ENCODE data around the gene DGKQ. TPM values are rescaled to one million over a fixed set of nuclear protein-coding genes. Genes with fewer than 3 reads are reported as not detected.

DGKQ gene
- total and polyA plus RNA-seq, 2 of the 13 experiments (the other 11 are each of a cell fraction or from before 2014, with no cell fraction given) = 4.5 to 7.2 TPM

- TF ChIP-seq NFAT5 (CRISPR knock-in tag; IDR thresholded peaks at IDR 0.05) (no peak), POLR2AphosphoS2 (IDR thresholded peaks at IDR 0.05; ENCODE audit: low read depth, low read length) (peak; percentile 75; the same call in 1 of the 2 replicates), SOX5 (CRISPR knock-in tag; IDR thresholded peaks at IDR 0.05; ENCODE audit: borderline replicate concordance) (peak; percentile 91), AKAP8 (CRISPR knock-in tag; IDR thresholded peaks at IDR 0.05) (peak; percentile 81; the same call in 1 of the 2 replicates), ZNF317 (CRISPR knock-in tag; IDR thresholded peaks at IDR 0.05) (0 out of 2 replicates have a peak, but pooled peaks have one; percentile 49), ETV5 (CRISPR knock-in tag; IDR thresholded peaks at IDR 0.05; ENCODE audit: borderline replicate concordance) (peak; percentile 100), PHF8 (CRISPR knock-in tag; IDR thresholded peaks at IDR 0.05) (peak; percentile 48; the same call in 1 of the 2 replicates), MAFG (CRISPR knock-in tag; IDR thresholded peaks at IDR 0.05) (no peak), RORA (CRISPR knock-in tag; IDR thresholded peaks at IDR 0.05) (no peak), HDAC1 (CRISPR knock-in tag; IDR thresholded peaks at IDR 0.05) (peak; percentile 92), ZKSCAN1 (IDR thresholded peaks at IDR 0.05; ENCODE audit: low read length) (no peak), ZNF451 (CRISPR knock-in tag; IDR thresholded peaks at IDR 0.05) (no peak), ZNF234 (CRISPR knock-in tag; conservative IDR thresholded peaks at IDR 0.05) (no peak), RFX3 (CRISPR knock-in tag; IDR thresholded peaks at IDR 0.05) (no peak), ZNF510 (CRISPR knock-in tag; IDR thresholded peaks at IDR 0.05; ENCODE audit: low read depth) (peak; percentile 95), SMARCE1 (IDR thresholded peaks at IDR 0.05; ENCODE audit: borderline replicate concordance) (no peak), NFE2 (CRISPR knock-in tag; IDR thresholded peaks at IDR 0.05) (no peak), DMAP1 (CRISPR knock-in tag; IDR thresholded peaks at IDR 0.05) (peak; percentile 66; the same call in 1 of the 2 replicates), FLYWCH1 (CRISPR knock-in tag; IDR thresholded peaks at IDR 0.05) (no peak), ZNF605 (CRISPR knock-in tag; IDR thresholded peaks at IDR 0.05) (peak; percentile 87), RFXANK (CRISPR knock-in tag; IDR thresholded peaks at IDR 0.05) (peak; percentile 71; the same call in 1 of the 2 replicates), GABPB1 (CRISPR knock-in tag; IDR thresholded peaks at IDR 0.05) (peak; percentile 79), ZFP36L1 (CRISPR knock-in tag; IDR thresholded peaks at IDR 0.05) (peak; percentile 69; the same call in 1 of the 2 replicates)
- TF ChIP-seq, protein P1, sequence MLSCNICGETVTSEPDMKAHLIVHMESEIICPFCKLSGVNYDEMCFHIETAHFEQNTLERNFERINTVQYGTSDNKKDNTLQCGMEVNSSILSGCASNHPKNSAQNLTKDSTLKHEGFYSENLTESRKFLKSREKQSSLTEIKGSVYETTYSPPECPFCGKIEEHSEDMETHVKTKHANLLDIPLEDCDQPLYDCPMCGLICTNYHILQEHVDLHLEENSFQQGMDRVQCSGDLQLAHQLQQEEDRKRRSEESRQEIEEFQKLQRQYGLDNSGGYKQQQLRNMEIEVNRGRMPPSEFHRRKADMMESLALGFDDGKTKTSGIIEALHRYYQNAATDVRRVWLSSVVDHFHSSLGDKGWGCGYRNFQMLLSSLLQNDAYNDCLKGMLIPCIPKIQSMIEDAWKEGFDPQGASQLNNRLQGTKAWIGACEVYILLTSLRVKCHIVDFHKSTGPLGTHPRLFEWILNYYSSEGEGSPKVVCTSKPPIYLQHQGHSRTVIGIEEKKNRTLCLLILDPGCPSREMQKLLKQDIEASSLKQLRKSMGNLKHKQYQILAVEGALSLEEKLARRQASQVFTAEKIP (CRISPR knock-in tag; IDR thresholded peaks at IDR 0.05; ENCODE audit: borderline replicate concordance) = no peak
- TF ChIP-seq, protein P2, sequence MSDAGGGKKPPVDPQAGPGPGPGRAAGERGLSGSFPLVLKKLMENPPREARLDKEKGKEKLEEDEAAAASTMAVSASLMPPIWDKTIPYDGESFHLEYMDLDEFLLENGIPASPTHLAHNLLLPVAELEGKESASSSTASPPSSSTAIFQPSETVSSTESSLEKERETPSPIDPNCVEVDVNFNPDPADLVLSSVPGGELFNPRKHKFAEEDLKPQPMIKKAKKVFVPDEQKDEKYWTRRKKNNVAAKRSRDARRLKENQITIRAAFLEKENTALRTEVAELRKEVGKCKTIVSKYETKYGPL (CRISPR knock-in tag; IDR thresholded peaks at IDR 0.05) = no peak
Observed at GRCh38 chr4:992297-993110, 19.1 kb upstream of the DGKQ start (continued).
